ENCODE measurements around the gene GNB1. TPM values are rescaled to one million over a fixed set of nuclear protein-coding genes. Genes with fewer than 3 reads are reported as not detected.
A peak's percentile ranks its signal among the peaks of the same experiment; 100 is the strongest.

GNB1 gene
- total and polyA plus RNA-seq, 9 of the 15 experiments (the other 6 are each of a cell fraction or from before 2014, with no cell fraction given): 34.3 to 388 (median 114) TPM

DNA sequence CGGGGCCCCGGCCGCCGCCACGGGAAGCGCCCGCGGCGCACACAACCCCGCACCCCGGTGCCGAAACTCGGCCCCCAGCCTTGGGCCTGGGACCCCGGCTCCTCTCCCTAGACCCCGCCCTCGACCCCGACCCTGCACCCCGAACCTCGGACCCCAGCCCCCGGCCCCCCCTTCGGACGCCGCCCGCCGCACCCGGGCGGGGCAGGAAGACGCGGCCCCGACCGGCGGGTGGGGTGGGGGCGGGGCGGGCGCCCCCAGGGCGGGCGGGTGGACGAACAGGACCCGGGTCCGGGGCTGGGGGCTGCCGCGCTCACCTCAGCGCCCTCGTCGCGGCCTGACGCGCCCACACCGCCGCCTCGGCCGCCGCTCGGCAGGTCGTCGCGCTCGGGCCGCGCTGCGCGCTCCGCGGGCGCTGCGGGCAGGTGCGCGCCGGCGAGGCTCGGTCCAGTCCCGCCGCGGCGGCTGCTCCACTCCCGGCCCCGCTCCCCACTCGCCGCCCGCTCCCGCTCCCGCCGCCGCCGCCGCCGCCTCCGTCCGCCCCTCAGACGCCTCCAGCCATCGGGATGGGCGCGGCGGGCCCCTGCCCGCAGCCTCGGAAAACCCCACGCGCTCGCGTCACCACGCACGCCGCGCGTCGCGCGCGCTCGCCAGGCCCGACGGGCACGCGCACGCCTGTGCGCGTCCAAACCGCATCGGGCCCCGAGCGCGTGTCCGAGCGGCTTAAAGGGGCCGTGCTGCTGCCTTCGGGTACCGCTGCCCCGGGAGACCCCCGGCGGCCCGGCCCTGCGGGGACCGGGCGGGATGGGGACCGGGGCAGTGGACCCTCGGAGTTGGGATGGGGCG, at the start of gene GNB1 (continued):
- TF ChIP-seq, protein P1, sequence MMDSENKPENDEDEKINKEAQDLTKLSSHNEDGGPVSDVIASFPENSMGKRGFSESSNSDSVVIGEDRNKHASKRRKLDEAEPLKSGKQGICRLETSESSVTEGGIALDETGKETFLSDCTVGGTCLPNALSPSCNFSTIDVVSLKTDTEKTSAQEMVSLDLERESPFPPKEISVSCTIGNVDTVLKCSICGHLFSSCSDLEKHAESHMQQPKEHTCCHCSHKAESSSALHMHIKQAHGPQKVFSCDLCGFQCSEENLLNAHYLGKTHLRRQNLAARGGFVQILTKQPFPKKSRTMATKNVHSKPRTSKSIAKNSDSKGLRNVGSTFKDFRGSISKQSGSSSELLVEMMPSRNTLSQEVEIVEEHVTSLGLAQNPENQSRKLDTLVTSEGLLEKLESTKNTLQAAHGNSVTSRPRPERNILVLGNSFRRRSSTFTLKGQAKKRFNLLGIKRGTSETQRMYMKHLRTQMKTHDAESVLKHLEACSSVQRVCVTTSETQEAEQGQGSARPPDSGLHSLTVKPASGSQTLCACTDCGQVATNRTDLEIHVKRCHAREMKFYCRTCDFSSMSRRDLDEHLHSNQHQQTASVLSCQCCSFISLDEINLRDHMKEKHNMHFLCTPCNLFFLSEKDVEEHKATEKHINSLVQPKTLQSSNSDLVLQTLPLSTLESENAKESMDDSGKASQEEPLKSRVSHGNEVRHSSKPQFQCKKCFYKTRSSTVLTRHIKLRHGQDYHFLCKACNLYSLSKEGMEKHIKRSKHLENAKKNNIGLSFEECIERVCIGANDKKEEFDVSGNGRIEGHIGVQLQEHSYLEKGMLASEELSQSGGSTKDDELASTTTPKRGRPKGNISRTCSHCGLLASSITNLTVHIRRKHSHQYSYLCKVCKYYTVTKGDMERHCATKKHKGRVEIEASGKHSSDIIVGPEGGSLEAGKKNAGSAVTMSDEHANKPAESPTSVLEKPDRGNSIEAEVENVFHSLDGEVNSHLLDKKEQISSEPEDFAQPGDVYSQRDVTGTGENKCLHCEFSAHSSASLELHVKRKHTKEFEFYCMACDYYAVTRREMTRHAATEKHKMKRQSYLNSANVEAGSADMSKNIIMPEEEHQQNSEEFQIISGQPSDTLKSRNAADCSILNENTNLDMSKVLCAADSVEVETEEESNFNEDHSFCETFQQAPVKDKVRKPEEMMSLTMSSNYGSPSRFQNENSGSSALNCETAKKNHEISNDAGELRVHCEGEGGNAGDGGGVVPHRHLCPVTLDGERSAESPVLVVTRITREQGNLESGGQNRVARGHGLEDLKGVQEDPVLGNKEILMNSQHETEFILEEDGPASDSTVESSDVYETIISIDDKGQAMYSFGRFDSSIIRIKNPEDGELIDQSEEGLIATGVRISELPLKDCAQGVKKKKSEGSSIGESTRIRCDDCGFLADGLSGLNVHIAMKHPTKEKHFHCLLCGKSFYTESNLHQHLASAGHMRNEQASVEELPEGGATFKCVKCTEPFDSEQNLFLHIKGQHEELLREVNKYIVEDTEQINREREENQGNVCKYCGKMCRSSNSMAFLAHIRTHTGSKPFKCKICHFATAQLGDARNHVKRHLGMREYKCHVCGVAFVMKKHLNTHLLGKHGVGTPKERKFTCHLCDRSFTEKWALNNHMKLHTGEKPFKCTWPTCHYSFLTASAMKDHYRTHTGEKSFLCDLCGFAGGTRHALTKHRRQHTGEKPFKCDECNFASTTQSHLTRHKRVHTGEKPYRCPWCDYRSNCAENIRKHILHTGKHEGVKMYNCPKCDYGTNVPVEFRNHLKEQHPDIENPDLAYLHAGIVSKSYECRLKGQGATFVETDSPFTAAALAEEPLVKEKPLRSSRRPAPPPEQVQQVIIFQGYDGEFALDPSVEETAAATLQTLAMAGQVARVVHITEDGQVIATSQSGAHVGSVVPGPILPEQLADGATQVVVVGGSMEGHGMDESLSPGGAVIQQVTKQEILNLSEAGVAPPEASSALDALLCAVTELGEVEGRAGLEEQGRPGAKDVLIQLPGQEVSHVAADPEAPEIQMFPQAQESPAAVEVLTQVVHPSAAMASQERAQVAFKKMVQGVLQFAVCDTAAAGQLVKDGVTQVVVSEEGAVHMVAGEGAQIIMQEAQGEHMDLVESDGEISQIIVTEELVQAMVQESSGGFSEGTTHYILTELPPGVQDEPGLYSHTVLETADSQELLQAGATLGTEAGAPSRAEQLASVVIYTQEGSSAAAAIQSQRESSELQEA (IDR thresholded peaks at IDR 0.05; ENCODE audit: low read depth): no peak
- TF ChIP-seq ZNF384 (IDR thresholded peaks at IDR 0.05; ENCODE audit: low read depth, low read length): no peak
- TF ChIP-seq ZNF695 (CRISPR knock-in tag; IDR thresholded peaks at IDR 0.05): no peak
- no peak for TF ChIP-seq ZC3H4 (CRISPR knock-in tag; IDR thresholded peaks at IDR 0.05; ENCODE audit: borderline replicate concordance)
- TF ChIP-seq HDAC6 (IDR thresholded peaks at IDR 0.05; ENCODE audit: low read depth, low read length): no peak
- TF ChIP-seq ERF (CRISPR knock-in tag; IDR thresholded peaks at IDR 0.05): peak; percentile 71
- no peak for TF ChIP-seq MYNN (IDR thresholded peaks at IDR 0.05)
- no peak for TF ChIP-seq MYNN (CRISPR knock-in tag; IDR thresholded peaks at IDR 0.05)
- TF ChIP-seq, protein P2, sequence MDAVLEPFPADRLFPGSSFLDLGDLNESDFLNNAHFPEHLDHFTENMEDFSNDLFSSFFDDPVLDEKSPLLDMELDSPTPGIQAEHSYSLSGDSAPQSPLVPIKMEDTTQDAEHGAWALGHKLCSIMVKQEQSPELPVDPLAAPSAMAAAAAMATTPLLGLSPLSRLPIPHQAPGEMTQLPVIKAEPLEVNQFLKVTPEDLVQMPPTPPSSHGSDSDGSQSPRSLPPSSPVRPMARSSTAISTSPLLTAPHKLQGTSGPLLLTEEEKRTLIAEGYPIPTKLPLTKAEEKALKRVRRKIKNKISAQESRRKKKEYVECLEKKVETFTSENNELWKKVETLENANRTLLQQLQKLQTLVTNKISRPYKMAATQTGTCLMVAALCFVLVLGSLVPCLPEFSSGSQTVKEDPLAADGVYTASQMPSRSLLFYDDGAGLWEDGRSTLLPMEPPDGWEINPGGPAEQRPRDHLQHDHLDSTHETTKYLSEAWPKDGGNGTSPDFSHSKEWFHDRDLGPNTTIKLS (IDR thresholded peaks at IDR 0.05; ENCODE audit: borderline replicate concordance, low read depth): peak; percentile 56; the same call in 1 of the 2 replicates
- no peak for TF ChIP-seq ZFP30 (CRISPR knock-in tag; IDR thresholded peaks at IDR 0.05; ENCODE audit: borderline replicate concordance)
- TF ChIP-seq, protein P3, sequence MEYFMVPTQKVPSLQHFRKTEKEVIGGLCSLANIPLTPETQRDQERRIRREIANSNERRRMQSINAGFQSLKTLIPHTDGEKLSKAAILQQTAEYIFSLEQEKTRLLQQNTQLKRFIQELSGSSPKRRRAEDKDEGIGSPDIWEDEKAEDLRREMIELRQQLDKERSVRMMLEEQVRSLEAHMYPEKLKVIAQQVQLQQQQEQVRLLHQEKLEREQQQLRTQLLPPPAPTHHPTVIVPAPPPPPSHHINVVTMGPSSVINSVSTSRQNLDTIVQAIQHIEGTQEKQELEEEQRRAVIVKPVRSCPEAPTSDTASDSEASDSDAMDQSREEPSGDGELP (CRISPR knock-in tag; IDR thresholded peaks at IDR 0.05; ENCODE audit: borderline replicate concordance): 0 out of 2 replicates have a peak, but pooled peaks have one; percentile 3
- no peak for TF ChIP-seq MED1 (CRISPR knock-in tag; IDR thresholded peaks at IDR 0.05; ENCODE audit: borderline replicate concordance)
- peak; percentile 78; the same call in 1 of the 2 replicates for TF ChIP-seq ZNF76 (CRISPR knock-in tag; IDR thresholded peaks at IDR 0.05; ENCODE audit: borderline replicate concordance)
- TF ChIP-seq ZNF263 (CRISPR knock-in tag; IDR thresholded peaks at IDR 0.05; ENCODE audit: borderline replicate concordance): no peak
